Astrocyte (in vitro differentiated cells and primary cell): ENCODE data around the gene DUOX2. TPM values are rescaled to one million over a fixed set of nuclear protein-coding genes. Genes with fewer than 3 reads are reported as not detected.

ENCODE experiments used
- DNase-seq: peaks from one replicate; pipeline ENCODE4 v3.0.0-alpha.2; 2010; ENCODE audit warnings: low read depth
- FAIRE-seq: peaks from 2 replicates; lab custom pipeline; 2011; peaks lifted over from hg19 to GRCh38; lab: Jason Lieb, UNC
- H2AFZ ChIP-seq: 2 replicates; pipeline ENCODE4 v1.6.0; 2012; ENCODE audit warnings: low read depth, low read length, inconsistent platforms
- H3K27ac ChIP-seq: 2 replicates; pipeline ENCODE4 v1.5.1; 2011; ENCODE audit warnings: low read depth, low read length, inconsistent platforms
- H3K27me3 ChIP-seq: 2 replicates; pipeline ENCODE4 v1.6.0; 2011; ENCODE audit warnings: low read length, inconsistent platforms; ENCODE audit not compliant: insufficient read depth
- H3K36me3 ChIP-seq: 2 replicates; pipeline ENCODE4 v1.5.1; 2011; ENCODE audit warnings: low read length, inconsistent platforms; ENCODE audit not compliant: insufficient read depth
- H3K4me1 ChIP-seq: 2 replicates; pipeline ENCODE4 v1.5.1; 2011; ENCODE audit warnings: low read length, inconsistent platforms; ENCODE audit not compliant: insufficient read depth
- H3K4me2 ChIP-seq: 2 replicates; pipeline ENCODE4 v1.6.0; 2012; ENCODE audit warnings: low read length, inconsistent platforms
- H3K4me3 ChIP-seq: 2 replicates; pipeline ENCODE4 v1.5.1; 2011; ENCODE audit warnings: low read depth, mild to moderate bottlenecking, low read length, inconsistent platforms; ENCODE audit not compliant: insufficient read depth
- H3K79me2 ChIP-seq: 2 replicates; pipeline ENCODE4 v1.6.0; 2012; ENCODE audit warnings: mild to moderate bottlenecking, low read length, inconsistent platforms; ENCODE audit not compliant: insufficient read depth
- H3K9ac ChIP-seq: 2 replicates; pipeline ENCODE4 v1.6.0; 2012; ENCODE audit warnings: mild to moderate bottlenecking, low read length, inconsistent platforms
- H3K9me3 ChIP-seq: 2 replicates; pipeline ENCODE4 v1.5.1; 2012; ENCODE audit warnings: low read depth, mild to moderate bottlenecking, low read length, inconsistent platforms; ENCODE audit not compliant: insufficient read depth
- H4K20me1 ChIP-seq: 2 replicates; pipeline ENCODE4 v1.6.0; 2012; ENCODE audit warnings: low read length, inconsistent platforms; ENCODE audit not compliant: insufficient read depth
- H3K27ac Mint-ChIP-seq: one replicate; pipeline ENCODE4 v1.8.0; 2021; ENCODE audit warnings: mild to moderate bottlenecking, mixed read lengths; ENCODE audit not compliant: unreplicated experiment
- H3K27me3 Mint-ChIP-seq: one replicate; pipeline ENCODE4 v1.8.0; 2021; ENCODE audit warnings: low read depth, mixed read lengths; ENCODE audit not compliant: unreplicated experiment
- H3K36me3 Mint-ChIP-seq: one replicate; pipeline ENCODE4 v1.8.0; 2021; ENCODE audit warnings: low read depth, mixed read lengths; ENCODE audit not compliant: unreplicated experiment
- H3K4me1 Mint-ChIP-seq: one replicate; pipeline ENCODE4 v1.8.0; 2021; ENCODE audit warnings: low read depth, mixed read lengths; ENCODE audit not compliant: unreplicated experiment
- H3K4me3 Mint-ChIP-seq: one replicate; pipeline ENCODE4 v1.8.0; 2021; ENCODE audit warnings: mild to moderate bottlenecking, moderate library complexity, mixed read lengths; ENCODE audit not compliant: unreplicated experiment
- H3K9me3 Mint-ChIP-seq: one replicate; pipeline ENCODE4 v1.8.0; 2021; ENCODE audit warnings: mild to moderate bottlenecking, mixed read lengths; ENCODE audit not compliant: unreplicated experiment
- CTCF ChIP-seq: IDR thresholded peaks from 2 replicates; pipeline ENCODE4 v1.5.1; 2011; ENCODE audit warnings: low read depth, mild to moderate bottlenecking, inconsistent platforms, low read length, moderate library complexity; ENCODE audit not compliant: insufficient read depth
- EZH2 ChIP-seq: IDR thresholded peaks from 2 replicates; pipeline ENCODE4 v1.6.1; 2012; ENCODE audit warnings: mild to moderate bottlenecking, low read length, inconsistent platforms; ENCODE audit not compliant: insufficient read depth
- total RNA-seq: library from RNA; stranded (reverse); gene quantifications from 2 replicates; pipeline ENCODE4 v1.2.1, GENCODE V29; 2021

The DUOX2 gene
- total RNA-seq, 1 donor from 2014 or later, result 0.14 TPM

GRCh38 chr15:45116006-45116481 is 2.1 kb upstream of the DUOX2 start:
- FAIRE-seq, result no peak
- H3K4me3 ChIP-seq, result no peak overlapping the region

GRCh38 chr15:45115312-45115820 is 1.4 kb upstream of the DUOX2 start:
- Histone ChIP-seq H3K27me3 (peaks cover 67% of the 10 kb centered on the region), H3K4me1 (no peaks in the 10 kb centered on the region)
- peaks cover 5% of the 10 kb centered on the region for H3K9me3 Mint-ChIP-seq

More at GRCh38 chr15:45116006-45116481, 2.1 kb upstream of the DUOX2 start:
- Mint-ChIP-seq H3K9me3 (peaks cover 1% of the 10 kb centered on the region), H3K4me3 (no peak overlapping the region), H3K36me3 (no peaks in the 10 kb centered on the region), H3K27me3 (peaks cover 68% of the 10 kb centered on the region), H3K27ac (no peak overlapping the region), H3K4me1 (peaks cover 3% of the 10 kb centered on the region)
- Histone ChIP-seq H3K4me2 (no peak overlapping the region), H3K27me3 (peaks cover 62% of the 10 kb centered on the region), H4K20me1 (no peaks in the 10 kb centered on the region), H2AFZ (peak overlapping the region; percentile 18), H3K79me2 (no peaks in the 10 kb centered on the region), H3K9ac (no peak overlapping the region), H3K27ac (no peak overlapping the region), H3K36me3 (no peaks in the 10 kb centered on the region), H3K4me1 (no peaks in the 10 kb centered on the region), H3K9me3 (no peaks in the 10 kb centered on the region)
- DNase-seq, result no peak
- no peak for TF ChIP-seq EZH2
- no peak for TF ChIP-seq CTCF

More at GRCh38 chr15:45115312-45115820, 1.4 kb upstream of the DUOX2 start:
- DNase-seq (no peak), FAIRE-seq (no peak)
- H4K20me1 ChIP-seq, result no peaks in the 10 kb centered on the region
- no peak for TF ChIP-seq EZH2
- no peak for TF ChIP-seq CTCF
- Mint-ChIP-seq H3K36me3 (no peaks in the 10 kb centered on the region), H3K27ac (no peak overlapping the region), H3K27me3 (peaks cover 72% of the 10 kb centered on the region), H3K4me3 (no peak overlapping the region), H3K4me1 (no peaks in the 10 kb centered on the region)
- H3K4me3 ChIP-seq, result no peak overlapping the region
- H3K9ac ChIP-seq, result no peak overlapping the region
- H3K79me2 ChIP-seq, result no peaks in the 10 kb centered on the region
- H3K36me3 ChIP-seq, result no peaks in the 10 kb centered on the region
- no peak overlapping the region for H3K27ac ChIP-seq
- H3K4me2 ChIP-seq, result no peak overlapping the region
- no peaks in the 10 kb centered on the region for H3K9me3 ChIP-seq
- no peak overlapping the region for H2AFZ ChIP-seq
